GM18909 (cell line): ENCODE results near the gene RTN4R.

Experiments
- ATAC-seq: cut with Tn5 transposase; IDR thresholded peaks from one replicate; pipeline ENCODE4 v1.9.1; 2021; ENCODE audit warnings: mild to moderate bottlenecking; ENCODE audit not compliant: unreplicated experiment, poor library complexity

The RTN4R gene

DNA sequence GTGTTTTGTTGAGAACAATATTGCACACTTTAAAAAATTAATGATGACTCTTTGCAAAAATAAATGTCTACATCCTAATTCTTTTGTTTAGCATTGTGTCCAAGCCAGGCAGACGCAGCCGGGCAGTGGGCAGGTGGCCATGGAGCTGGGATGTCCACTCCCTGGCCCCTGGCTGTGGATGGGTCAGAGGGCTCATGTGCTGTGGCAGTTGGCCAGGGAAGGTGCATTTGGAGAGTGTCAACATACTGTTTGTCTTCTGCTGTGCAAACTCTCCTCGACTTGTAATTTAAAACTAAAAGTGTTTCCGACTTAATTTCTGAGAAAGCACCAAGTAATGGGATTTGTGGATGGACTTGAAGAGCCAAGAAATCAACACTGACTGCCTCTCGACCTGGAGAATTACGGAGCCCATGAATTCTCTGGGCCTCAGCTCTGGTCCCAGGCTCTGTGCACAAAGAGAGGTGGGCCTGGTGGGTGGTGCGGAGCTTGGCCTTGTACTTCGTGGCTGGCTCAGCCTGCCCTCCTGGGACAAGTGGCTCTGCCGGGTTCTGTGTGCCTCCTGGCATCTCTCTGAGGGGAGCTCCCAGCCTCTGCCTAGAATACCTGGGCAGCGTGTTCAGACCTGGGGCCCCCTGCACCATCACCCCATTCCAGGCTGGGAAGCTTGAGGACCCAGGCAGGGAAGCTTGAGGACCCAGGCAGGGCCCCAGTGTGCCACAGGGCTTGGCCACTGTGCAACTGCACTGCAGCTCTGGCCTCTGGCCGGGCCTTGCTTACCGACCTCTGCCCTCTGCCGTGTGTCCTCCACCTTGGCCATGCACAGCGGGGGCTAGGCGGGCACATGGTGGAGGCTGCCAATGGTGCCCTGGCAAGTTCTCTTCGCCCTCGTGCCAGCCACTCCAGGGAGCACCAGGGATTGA lies 46.4 kb downstream of the RTN4R start:
- no peak for ATAC-seq

DNA sequence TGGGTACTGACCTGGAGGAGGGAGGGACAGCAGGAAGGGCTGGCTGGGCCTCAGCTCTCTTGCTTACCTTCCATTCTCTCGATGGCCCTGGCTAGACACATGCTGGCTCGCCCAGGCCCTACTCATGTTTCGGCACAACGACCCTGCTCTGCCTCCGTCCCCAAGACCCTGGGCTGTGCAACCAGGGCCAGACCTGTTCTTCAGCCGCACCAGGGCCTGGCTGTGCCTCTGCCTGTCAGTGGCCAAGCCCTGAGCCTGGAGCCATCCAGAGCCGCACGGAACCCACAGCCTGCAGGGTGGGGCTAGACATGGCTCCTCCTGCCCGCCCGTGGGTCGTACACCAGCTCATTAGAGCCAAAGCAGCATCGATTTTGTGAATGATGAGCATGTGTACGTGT lies 47.5 kb downstream of the RTN4R start:
- ATAC-seq = no peak

DNA sequence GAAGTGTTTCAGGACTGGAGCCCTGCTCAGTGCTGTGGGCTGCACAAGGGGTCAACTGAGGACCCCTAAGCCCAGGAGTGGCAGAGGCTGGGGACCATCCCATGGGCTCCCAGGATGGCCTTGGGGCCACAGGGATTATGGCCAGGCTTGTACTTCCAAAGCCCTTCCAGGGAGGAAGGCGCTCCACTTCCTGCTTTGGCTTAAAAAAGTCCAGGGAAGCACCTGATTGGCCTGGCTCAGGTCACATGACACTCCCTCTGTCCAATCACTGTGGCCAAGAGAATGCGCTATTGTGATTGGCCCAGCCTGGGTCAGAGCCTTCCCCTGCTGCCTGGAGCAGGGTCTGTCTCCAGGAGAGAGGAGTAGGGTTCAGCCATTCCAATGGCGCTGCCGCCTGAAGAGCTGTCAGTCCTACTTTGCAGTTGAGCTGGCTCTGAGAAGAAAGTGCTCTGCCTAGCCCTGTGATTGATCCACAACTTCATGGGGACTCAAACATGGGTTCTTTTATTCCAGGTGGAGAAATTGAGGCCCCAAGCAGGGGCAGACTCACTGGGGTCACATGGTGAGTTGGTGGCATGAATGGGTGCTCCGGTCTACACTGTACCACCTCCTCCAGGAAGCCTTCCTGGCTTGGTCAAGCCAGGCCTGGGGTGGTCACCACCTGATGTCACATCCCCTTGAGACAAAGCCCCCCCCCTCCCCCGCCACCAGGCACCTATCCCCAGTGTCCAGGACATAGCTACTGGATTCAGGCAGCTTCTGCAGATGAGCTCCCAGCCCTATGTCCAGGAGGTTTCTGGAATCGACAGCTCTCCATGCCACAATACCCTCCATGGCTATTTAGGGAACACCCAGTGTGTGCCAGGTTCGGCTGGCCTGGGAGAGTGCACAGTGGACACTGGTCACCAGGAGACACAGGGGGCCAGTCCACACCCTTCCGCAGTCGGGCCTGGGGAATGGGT lies 48.2 kb downstream of the RTN4R start:
- no peak for ATAC-seq

- ATAC-seq = no peak
These were observed 49.1 kb downstream of the RTN4R start for GRCh38 chr22:20218987-20219386.

- no peak for ATAC-seq
These were observed 49.7 kb downstream of the RTN4R start for GRCh38 chr22:20218326-20218872.

GRCh38 chr22:20217563-20217962 lies 50.6 kb downstream of the RTN4R start:
- ATAC-seq = no peak

GRCh38 chr22:20216863-20217499 lies 51.1 kb downstream of the RTN4R start:
- no peak for ATAC-seq

GRCh38 chr22:20215742-20216141 lies 52.4 kb downstream of the RTN4R start:
- no peak for ATAC-seq

DNA sequence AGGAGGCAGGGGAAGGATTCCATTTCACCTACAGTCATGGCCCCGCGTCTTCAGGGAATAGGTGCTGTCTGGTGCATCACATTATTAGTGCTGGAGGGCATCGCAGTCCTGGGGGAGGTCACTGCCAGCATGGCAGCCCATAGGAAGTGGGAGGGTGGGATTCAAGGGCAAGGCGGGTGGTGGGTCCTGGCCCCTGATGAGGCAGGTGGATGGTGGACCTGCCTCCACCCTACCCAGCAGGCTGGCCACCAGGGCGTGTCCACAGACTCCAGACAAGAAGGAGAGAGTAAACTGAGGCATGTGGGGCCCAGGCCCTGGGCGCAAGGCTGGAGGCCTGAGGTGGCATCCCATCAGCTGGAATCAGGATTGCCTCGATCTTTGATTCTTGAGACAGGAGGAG lies 53.3 kb downstream of the RTN4R start:
- ATAC-seq = no peak

- ATAC-seq = no peak
These were observed 54.0 kb downstream of the RTN4R start for GRCh38 chr22:20213833-20214708.

GRCh38 chr22:20212754-20213699 lies 55.1 kb downstream of the RTN4R start:
- ATAC-seq = no peak

DNA sequence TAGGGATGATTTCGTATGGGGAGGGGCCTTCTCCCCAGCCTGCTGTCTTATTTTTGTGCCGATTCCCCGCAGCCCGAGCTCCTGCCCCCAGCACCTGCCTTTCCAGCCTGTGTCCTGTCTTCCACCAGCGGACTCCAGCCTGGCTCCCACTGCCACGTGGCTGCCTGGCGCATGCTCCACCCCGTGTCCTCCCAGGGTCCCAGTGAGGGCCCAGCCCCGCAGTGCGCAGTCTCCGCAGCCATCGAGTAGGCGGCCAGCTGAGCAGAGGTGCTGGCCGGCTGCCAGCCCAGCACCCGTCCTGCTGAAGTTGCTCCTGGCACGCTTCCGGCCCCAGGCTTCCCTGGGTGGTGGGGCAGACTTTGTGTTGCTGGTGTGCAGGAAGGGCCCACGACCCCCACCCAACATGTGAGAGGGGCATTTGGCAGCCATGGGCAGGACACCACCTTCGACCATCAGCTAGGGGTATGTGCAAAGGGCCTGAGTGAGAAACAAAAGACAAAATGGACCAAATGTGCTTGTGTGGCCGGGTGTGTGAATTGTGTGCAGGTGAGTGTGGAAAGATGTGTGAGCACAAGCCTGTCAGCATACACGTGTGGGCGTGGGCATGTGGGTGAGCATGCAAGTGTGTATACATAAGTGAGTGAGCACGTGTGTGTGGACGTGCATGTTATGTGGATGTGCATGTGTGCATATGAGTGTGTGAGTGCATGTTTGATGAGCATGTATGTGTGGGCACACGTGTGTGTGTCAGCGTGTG lies 55.9 kb downstream of the RTN4R start:
- ATAC-seq = no peak

- ATAC-seq = no peak
These were observed 56.6 kb downstream of the RTN4R start for GRCh38 chr22:20211409-20211996.

GRCh38 chr22:20210473-20211059 lies 57.6 kb downstream of the RTN4R start:
- no peak for ATAC-seq

GRCh38 chr22:20209761-20210250 lies 58.3 kb downstream of the RTN4R start:
- ATAC-seq = no peak

GRCh38 chr22:20208713-20209310 lies 59.3 kb downstream of the RTN4R start:
- ATAC-seq = no peak
